Measurements from ENCODE around the gene VASH1.
A peak's percentile ranks its signal among the peaks of the same experiment; 100 is the strongest.

Gene VASH1

DNA sequence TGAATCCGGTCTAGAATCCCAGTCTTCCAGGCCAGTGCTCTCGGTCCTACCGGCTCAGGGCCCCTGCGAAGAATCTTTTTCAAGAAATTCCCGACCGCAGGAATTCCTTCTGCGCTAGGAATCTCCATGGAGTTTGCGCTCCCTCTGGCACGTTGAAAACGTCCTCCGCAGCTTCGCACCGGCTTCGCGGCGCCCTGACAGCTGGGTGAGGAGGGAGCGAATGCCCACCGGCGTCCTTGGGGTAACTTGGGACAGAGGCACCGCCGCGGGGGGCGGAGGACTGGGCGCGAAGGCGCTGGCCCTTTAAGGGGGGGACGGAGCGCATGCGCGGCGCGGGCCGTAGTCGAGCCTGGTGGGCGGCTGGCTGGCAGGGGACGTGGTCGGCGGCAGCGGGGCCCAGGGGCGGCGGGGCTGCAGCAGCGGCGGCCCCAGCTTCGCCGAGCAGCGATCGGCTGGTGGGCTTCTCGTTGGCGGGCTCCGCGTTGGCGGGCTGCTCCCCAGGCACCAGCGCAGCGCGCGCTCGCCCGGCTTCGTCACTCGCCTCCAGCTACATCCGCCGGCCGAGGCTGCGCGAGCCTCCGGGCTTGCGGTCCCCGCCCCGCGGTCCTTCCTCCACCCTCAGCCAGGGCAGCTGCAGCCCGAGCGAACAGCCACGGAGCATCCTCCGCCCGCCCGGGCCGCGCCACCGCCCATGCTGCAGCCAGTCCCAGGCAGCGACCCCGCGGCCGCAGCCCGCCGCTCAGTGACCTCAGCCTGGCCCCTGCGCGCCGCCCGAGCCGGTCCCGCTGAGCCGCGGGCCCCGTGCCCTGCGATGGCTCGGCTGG lies at the start of gene VASH1:
Gene VASH1, plus strand, starts transcription at position 333 of the 824 bp plus-strand sequence. CDS start 1,354 bp downstream, outside the sequence.
- TF ChIP-seq, protein P1, sequence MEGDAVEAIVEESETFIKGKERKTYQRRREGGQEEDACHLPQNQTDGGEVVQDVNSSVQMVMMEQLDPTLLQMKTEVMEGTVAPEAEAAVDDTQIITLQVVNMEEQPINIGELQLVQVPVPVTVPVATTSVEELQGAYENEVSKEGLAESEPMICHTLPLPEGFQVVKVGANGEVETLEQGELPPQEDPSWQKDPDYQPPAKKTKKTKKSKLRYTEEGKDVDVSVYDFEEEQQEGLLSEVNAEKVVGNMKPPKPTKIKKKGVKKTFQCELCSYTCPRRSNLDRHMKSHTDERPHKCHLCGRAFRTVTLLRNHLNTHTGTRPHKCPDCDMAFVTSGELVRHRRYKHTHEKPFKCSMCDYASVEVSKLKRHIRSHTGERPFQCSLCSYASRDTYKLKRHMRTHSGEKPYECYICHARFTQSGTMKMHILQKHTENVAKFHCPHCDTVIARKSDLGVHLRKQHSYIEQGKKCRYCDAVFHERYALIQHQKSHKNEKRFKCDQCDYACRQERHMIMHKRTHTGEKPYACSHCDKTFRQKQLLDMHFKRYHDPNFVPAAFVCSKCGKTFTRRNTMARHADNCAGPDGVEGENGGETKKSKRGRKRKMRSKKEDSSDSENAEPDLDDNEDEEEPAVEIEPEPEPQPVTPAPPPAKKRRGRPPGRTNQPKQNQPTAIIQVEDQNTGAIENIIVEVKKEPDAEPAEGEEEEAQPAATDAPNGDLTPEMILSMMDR (IDR thresholded peaks at IDR 0.05; ENCODE audit: low read depth, low read length): no peak
- DNase-seq (ENCODE audit: extremely low read depth, low read depth): peak; percentile 29

DNA sequence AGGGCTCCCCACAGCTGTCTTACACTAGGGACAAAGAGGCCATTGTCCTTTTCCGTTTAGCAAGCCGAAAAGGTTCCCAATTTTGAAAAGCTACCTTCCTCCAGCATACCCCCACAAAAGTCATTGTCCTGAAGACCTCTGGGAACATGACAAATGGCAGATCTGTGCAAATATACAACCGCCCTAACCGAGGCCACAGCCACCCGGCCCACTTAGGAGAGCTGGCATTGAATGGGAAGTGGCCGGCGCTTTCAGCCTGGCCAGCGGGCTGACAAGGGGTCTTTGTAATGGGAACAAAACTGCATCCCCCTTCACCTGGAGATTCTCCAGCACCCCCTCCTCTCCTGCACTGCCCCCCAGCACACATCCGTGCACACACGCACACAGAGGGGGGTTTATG lies 48.1 kb upstream of the VASH1 start:
- DNase-seq (ENCODE audit: extremely low read depth, low read depth): no peak
- TF ChIP-seq, protein P1 (IDR thresholded peaks at IDR 0.05; ENCODE audit: low read depth, low read length): no peak

DNA sequence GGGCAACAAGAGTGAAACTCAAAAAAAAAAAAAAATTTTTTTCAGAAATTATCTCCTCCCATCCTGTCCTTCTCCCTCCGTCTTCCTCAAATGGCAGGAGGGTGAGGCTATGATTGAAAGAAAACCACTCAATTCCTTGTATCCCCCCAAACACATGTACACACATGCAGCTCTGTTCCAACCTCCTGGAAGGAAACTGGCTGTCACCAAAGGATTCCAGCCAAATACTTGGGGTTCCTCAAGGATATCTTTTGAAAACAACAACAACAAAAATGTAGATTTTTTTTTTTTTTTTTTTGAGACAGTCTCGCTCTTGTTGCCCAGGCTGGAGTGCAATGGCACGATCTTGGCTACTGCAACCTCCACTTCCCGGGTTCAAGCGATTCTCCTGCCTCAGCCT lies 46.8 kb upstream of the VASH1 start:
- TF ChIP-seq, protein P1 (IDR thresholded peaks at IDR 0.05; ENCODE audit: low read depth, low read length): no peak
- no peak for DNase-seq (ENCODE audit: extremely low read depth, low read depth)

DNA sequence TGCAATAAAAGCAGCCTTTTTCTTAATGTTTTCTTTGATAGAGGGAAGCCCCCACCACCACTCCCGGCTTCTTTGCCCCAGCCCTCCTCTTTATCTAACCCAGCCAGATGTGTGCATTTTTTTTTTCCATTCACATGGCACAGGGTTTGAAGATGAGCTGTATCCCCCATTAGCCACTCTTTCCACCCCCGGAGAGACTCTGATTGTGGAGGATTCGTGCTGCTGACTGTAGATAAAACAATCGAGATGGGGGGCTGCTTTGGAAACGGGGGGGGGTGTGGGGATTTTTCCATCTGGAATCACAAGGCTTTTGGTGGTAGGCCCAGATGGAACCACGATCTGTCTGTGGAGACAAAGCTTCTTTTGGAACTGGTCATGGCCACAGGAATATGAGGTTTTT lies 46.2 kb upstream of the VASH1 start:
- TF ChIP-seq, protein P1 (IDR thresholded peaks at IDR 0.05; ENCODE audit: low read depth, low read length): no peak
- no peak for DNase-seq (ENCODE audit: extremely low read depth, low read depth)

DNA sequence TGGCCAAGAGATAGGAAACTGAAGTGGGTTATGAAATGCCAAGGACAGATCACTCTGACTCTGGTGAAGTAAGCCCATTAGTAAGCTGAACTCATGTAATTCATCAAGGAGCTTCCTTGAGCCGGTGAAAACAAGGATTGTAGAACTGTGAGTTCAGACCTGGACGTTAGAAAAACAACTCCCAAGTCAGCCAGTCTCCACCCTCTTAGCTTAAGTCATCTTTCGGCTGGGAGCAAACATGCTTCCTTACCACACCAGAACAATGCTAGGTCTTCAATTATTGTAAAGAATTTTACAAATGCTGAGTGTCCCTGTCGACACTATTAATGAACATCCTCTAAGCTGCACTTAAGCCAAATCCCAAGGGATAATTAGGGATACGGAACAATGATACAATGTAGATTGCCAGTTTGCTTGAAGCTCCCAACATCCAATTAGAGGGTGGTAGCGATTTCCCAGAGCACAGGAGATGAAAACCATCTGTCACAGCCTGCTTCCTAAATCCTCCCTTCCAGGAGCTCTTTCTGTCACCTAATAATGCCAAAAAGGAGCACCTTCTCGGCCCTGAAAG lies 45.7 kb upstream of the VASH1 start:
- no peak for DNase-seq (ENCODE audit: extremely low read depth, low read depth)
- TF ChIP-seq, protein P1 (IDR thresholded peaks at IDR 0.05; ENCODE audit: low read depth, low read length): no peak

DNA sequence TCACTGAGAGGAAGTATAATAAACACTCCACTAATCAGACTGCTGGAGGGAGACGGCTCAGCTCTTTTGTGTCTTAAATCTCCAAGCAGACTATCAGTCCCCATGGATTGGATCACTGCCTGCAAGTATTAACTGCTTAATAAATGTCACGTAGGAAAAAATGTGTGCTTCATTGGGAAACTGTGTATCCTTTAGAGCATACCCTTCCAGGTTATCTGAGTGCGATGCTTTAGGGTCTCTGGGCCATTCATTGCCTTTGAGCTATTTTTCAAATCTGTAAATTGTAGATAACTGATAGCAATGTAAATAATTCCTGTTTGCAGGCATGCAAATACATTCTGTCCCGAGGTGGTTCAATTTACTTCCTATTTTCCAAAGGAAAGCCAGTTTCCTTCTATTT lies 45.0 kb upstream of the VASH1 start:
- DNase-seq (ENCODE audit: extremely low read depth, low read depth): no peak
- TF ChIP-seq, protein P1 (IDR thresholded peaks at IDR 0.05; ENCODE audit: low read depth, low read length): no peak

Data from AG09319 (cell line).